Measurements from ENCODE around the gene JMJD1C.

- TF ChIP-seq RAD21 (IDR thresholded peaks at IDR 0.05; ENCODE audit: low read depth): no peak
- TF ChIP-seq MAX (IDR thresholded peaks at IDR 0.05): no peak
- TF ChIP-seq ATF3 (IDR thresholded peaks at IDR 0.05): no peak
- no peak for TF ChIP-seq POLR2A (IDR thresholded peaks at IDR 0.05; ENCODE audit: borderline replicate concordance, extremely low read depth, insufficient read depth, insufficient read length)
- no peak for TF ChIP-seq SIN3A (IDR thresholded peaks at IDR 0.05; ENCODE audit: low read depth)
- no peak for TF ChIP-seq JUND (IDR thresholded peaks at IDR 0.05)
- TF ChIP-seq CTCF (IDR thresholded peaks at IDR 0.05 in 2 of 3, conservative IDR thresholded peaks at IDR 0.05 in 1 of 3; ENCODE audit: borderline replicate concordance in 1 of 3, insufficient read depth in 1 of 3, low read depth in 2 of 3, low read length in 2 of 3): no peak
These were observed 203.2 kb downstream of the JMJD1C start for GRCh38 chr10:63262430-63263073.

All from HCT116 (cell line).